ENCODE data around the gene KIFAP3.

GRCh38 chr1:170012920-170013319 lies 61.6 kb downstream of the KIFAP3 start:
- no peak for TF ChIP-seq POLR2A (IDR thresholded peaks at IDR 0.05)
- no peak for TF ChIP-seq CTCF (IDR thresholded peaks at IDR 0.05 in 4 of 5, conservative IDR thresholded peaks at IDR 0.05 in 1 of 5)
